Measurements from ENCODE around the gene ONECUT1. TPM values are rescaled to one million over a fixed set of nuclear protein-coding genes. Genes with fewer than 3 reads are reported as not detected.

ONECUT1 gene
- total and polyA plus RNA-seq, 12 donors = 0.06 to 0.18 TPM; not detected in 10

DNA sequence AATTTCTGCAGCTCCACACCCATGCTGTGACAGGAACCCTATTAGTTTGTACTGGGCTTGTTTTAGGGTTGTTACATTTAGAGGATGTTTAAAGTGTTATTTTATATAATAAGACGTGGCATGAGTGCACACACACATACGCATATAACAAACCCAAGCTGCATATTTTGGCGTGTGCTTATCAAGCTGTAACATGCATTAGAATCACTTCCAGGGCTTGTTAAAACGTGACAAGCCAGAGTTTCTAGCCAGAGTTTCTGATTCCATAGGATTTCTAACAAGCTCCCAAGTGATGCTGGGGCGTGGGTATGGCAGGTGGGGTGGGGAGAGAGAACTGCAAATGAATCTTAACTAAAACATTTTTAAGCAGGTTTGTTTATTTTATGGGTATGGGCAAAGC, 17.4 kb downstream of the ONECUT1 start:
- intact Hi-C loops (cut with DNase I) = no loop called here
- TF ChIP-seq CTCF (IDR thresholded peaks at IDR 0.05) = no peak
- no peak for TF ChIP-seq POLR2A (IDR thresholded peaks at IDR 0.05)
- WGBS, 4 donors = 42 to 48% (median 47%) methylated on average over 5 of the region's 5 CpGs
- peaks cover 18% of the 10 kb centered on the region for H3K27me3 ChIP-seq
- no peak for DNase-seq
- H3K4me3 ChIP-seq = no peak overlapping the region
- no peaks in the 10 kb centered on the region for H3K4me1 ChIP-seq (replicated peaks in 1 of 2)
- no peaks in the 10 kb centered on the region for H3K36me3 ChIP-seq (replicated peaks in 1 of 2)
- H3K9me3 ChIP-seq (replicated peaks in 1 of 3) = no peaks in the 10 kb centered on the region
- H3K27ac ChIP-seq = no peak overlapping the region

GRCh38 chr15:52765785-52766184, 24.4 kb downstream of the ONECUT1 start:
- Histone ChIP-seq H3K27ac (no peak overlapping the region), H3K36me3 (replicated peaks in 1 of 2) (no peaks in the 10 kb centered on the region), H3K4me3 (no peak overlapping the region), H3K4me1 (replicated peaks in 1 of 2) (no peaks in the 10 kb centered on the region), H3K27me3 (peaks cover 5% of the 10 kb centered on the region), H3K9me3 (replicated peaks in 1 of 3) (no peaks in the 10 kb centered on the region)
- 54 to 70% (median 62%) methylated on average over 3 of the region's 3 CpGs for WGBS, 4 donors
- no peak for TF ChIP-seq POLR2A (IDR thresholded peaks at IDR 0.05)
- no peak for TF ChIP-seq CTCF (IDR thresholded peaks at IDR 0.05)
- DNase-seq = no peak
- intact Hi-C loops (cut with DNase I) = no loop called here

DNA sequence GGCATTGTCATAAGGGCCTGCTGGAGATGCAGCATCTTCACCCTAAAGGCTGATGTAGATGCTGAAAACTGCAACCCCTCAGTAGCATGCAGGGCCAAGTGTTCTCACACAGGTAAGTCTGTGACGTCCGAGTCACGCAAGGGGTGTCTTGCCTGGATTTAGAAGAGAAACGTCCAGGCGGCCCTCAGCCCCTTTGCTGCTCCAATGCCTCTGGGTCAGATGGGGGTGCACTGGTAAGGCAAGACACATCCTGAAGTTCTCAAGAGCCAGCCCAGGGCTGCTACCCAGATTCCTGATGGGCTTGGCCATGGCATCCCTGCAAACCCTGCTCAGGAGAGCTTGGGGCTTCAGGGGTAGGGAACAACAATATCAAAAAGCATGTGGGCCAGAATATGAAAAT, 25.4 kb downstream of the ONECUT1 start:
- Histone ChIP-seq H3K27ac (no peak overlapping the region), H3K36me3 (replicated peaks in 1 of 2) (no peaks in the 10 kb centered on the region), H3K27me3 (peaks cover 5% of the 10 kb centered on the region), H3K4me1 (replicated peaks in 1 of 2) (no peaks in the 10 kb centered on the region), H3K4me3 (no peak overlapping the region), H3K9me3 (replicated peaks in 1 of 3) (no peaks in the 10 kb centered on the region)
- WGBS, 4 donors = 73 to 100% (median 82%) methylated on average over 3 to 5 of the region's 5 CpGs
- TF ChIP-seq CTCF (IDR thresholded peaks at IDR 0.05) = no peak
- no peak for TF ChIP-seq POLR2A (IDR thresholded peaks at IDR 0.05)
- DNase-seq = no peak
- intact Hi-C loops (cut with DNase I) = no loop called here

DNA sequence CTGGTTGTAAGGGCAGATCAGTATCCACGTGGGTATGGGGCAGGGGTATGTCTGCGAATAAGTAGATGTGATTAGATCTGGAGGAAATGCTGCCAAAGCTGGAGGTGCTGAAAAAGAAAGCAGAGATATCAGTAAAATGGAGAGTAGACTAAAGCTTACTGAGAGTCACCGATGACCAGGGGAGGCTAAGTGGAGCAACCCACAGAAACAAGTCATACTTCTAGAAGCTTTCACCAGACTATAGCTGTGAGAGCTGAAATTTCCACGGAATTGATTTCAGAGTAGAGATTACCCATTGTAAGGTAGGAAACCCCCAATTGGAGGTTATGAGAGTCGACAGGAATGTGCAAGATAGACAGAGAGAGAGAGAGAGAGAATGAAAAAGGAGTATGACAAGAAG, 27.5 kb downstream of the ONECUT1 start:
- no peak overlapping the region for H3K27ac ChIP-seq
- H3K4me3 ChIP-seq = no peak overlapping the region
- no peaks in the 10 kb centered on the region for H3K27me3 ChIP-seq
- H3K9me3 ChIP-seq (replicated peaks in 1 of 3) = no peaks in the 10 kb centered on the region
- DNase-seq = no peak
- H3K36me3 ChIP-seq (replicated peaks in 1 of 2) = no peaks in the 10 kb centered on the region
- H3K4me1 ChIP-seq (replicated peaks in 1 of 2) = no peaks in the 10 kb centered on the region
- no peak for TF ChIP-seq POLR2A (IDR thresholded peaks at IDR 0.05)
- no peak for TF ChIP-seq CTCF (IDR thresholded peaks at IDR 0.05)
- intact Hi-C loops (cut with DNase I) = no loop called here
- WGBS, 4 donors = 65 to 76% (median 75%) methylated on average over 5 of the region's 5 CpGs
